A549 (cell line): ENCODE results near the gene PITX1. TPM values are rescaled to one million over a fixed set of nuclear protein-coding genes. Genes with fewer than 3 reads are reported as not detected.
"Not testable (repeated sequence)": the region's sequence is repeated elsewhere in the genome, so short reads cannot be mapped to it uniquely, and the experiment has no call there.

Source experiments
- ATAC-seq, 2 experiments: fragments of 200-7000 bp in 1 of 2; fragments of >200 bp in 1 of 2; cut with Nextera tagmentation in 1 of 2; cut with Tn5 transposase in 1 of 2; 3 replicates each; pipeline versions ENCODE4 v1.8.0 to v1.9.1; 2018 to 2020; ENCODE audit warnings: mild to moderate bottlenecking in 1 of 2, moderate library complexity in 1 of 2
- CTCF ChIA-PET: fragments of 300-600 bp; sonication (Branson Sonifier 250); formaldehyde crosslinking; extraction: SDS; loops from one replicate; lab custom pipeline; 2021; ENCODE audit warnings: antibody characterized with exemption, inconsistent platforms; lab: Yijun Ruan, JAX
- POLR2A ChIA-PET: fragments of 350-600 bp; formaldehyde crosslinking; extraction: SDS; loops from one replicate; lab custom pipeline; 2021; ENCODE audit warnings: antibody characterized with exemption, inconsistent platforms; lab: Yijun Ruan, JAX
- DNase-seq, 2 experiments: peaks; one replicate each; pipeline versions ENCODE4 v3.0.0 to v3.0.0-alpha.2; 2011 to 2016; ENCODE audit warnings: low read depth in 1 of 2, low spot score in 1 of 2
- FAIRE-seq: peaks from 2 replicates; lab custom pipeline; 2011; peaks lifted over from hg19 to GRCh38; lab: Jason Lieb, UNC
- H3K27ac ChIP-seq, 2 experiments: fragments of >200 bp; sonication (Bioruptor Twin); formaldehyde crosslinking; 3 replicates each; pipeline ENCODE4 v1.5.1; 2016 to 2017
- H3K4me1 ChIP-seq: fragments of >200 bp; sonication (Bioruptor Twin); formaldehyde crosslinking; 3 replicates; pipeline ENCODE4 v1.6.1; 2016
- H3K4me2 ChIP-seq: fragments of >200 bp; sonication (Bioruptor Twin); formaldehyde crosslinking; 3 replicates; pipeline ENCODE4 v1.6.1; 2016
- H3K4me3 ChIP-seq: fragments of >200 bp; sonication (Bioruptor Twin); formaldehyde crosslinking; 3 replicates; pipeline ENCODE4 v1.5.1; 2016
- H3K9me3 ChIP-seq: fragments of >200 bp; sonication (Bioruptor Twin); formaldehyde crosslinking; 3 replicates; pipeline ENCODE4 v1.6.1; 2016
- CBX8 ChIP-seq: fragments of 200-600 bp; sonication (generic); IDR thresholded peaks from 2 replicates; pipeline ENCODE4 v1.6.1; 2016
- CEBPB ChIP-seq, 2 experiments: fragments of >200 bp in 1 of 2; sonication (Bioruptor Twin) in 1 of 2; formaldehyde crosslinking in 1 of 2; IDR thresholded peaks; 2 replicates each; pipeline ENCODE4 v1.6.1; 2012 to 2016
- EHMT2 ChIP-seq: fragments of 200-600 bp; sonication (generic); IDR thresholded peaks from 2 replicates; pipeline ENCODE4 v1.6.1; 2016; ENCODE audit warnings: antibody characterized with exemption, low read depth, mild to moderate bottlenecking, moderate library complexity
- FOSB ChIP-seq: fragments of 250-450 bp; sonication (Bioruptor Pico); IDR thresholded peaks from 2 replicates; pipeline ENCODE4 v1.5.0; 2020; ENCODE audit warnings: mild to moderate bottlenecking, moderate library complexity
- FOXS1 ChIP-seq: fragments of 250-450 bp; sonication (Bioruptor Pico); IDR thresholded peaks from 2 replicates; pipeline ENCODE4 v1.5.0; 2020; ENCODE audit warnings: mild to moderate bottlenecking, moderate library complexity
- GATA3 ChIP-seq: IDR thresholded peaks from 2 replicates; pipeline ENCODE4 v1.6.1; 2012; ENCODE audit warnings: borderline replicate concordance
- JUN ChIP-seq, 2 experiments: fragments of >200 bp; sonication (Bioruptor Twin); formaldehyde crosslinking; IDR thresholded peaks; 2 replicates in 1 of 2; 3 replicates in 1 of 2; pipeline ENCODE4 v1.6.1; 2016 to 2017
- JUNB ChIP-seq: fragments of >200 bp; sonication (Bioruptor Twin); formaldehyde crosslinking; IDR thresholded peaks from 2 replicates; pipeline ENCODE4 v1.6.1; 2016
- KDM5A ChIP-seq: fragments of 200-600 bp; sonication (generic); IDR thresholded peaks from 2 replicates; pipeline ENCODE4 v1.6.1; 2016; ENCODE audit warnings: antibody characterized with exemption, mild to moderate bottlenecking
- NFE2L2 ChIP-seq: fragments of 150-350 bp; conservative IDR thresholded peaks from 2 replicates; pipeline ENCODE4 v1.6.1; 2014; ENCODE audit warnings: low read length
- NR3C1 ChIP-seq: fragments of >200 bp; sonication (Bioruptor Twin); formaldehyde crosslinking; IDR thresholded peaks from 3 replicates; pipeline ENCODE4 v1.6.1; 2017
- PHF8 ChIP-seq: fragments of 200-600 bp; sonication (generic); IDR thresholded peaks from 2 replicates; pipeline ENCODE4 v1.6.1; 2016; ENCODE audit warnings: low read depth, mild to moderate bottlenecking, antibody characterized with exemption, moderate library complexity, borderline replicate concordance
- POLR2A ChIP-seq: IDR thresholded peaks from 2 replicates; pipeline ENCODE4 v1.6.1; 2012; ENCODE audit warnings: mild to moderate bottlenecking, low read length
- RARB ChIP-seq: fragments of 250-450 bp; sonication (Bioruptor Pico); IDR thresholded peaks from 2 replicates; pipeline ENCODE4 v1.8.0; 2021; ENCODE audit warnings: mild to moderate bottlenecking, moderate library complexity
- RCOR1 ChIP-seq: fragments of 150-350 bp; IDR thresholded peaks from 2 replicates; pipeline ENCODE4 v1.6.1; 2014; ENCODE audit warnings: antibody characterized with exemption, low read length, low read depth
- RFX5 ChIP-seq: fragments of 450-650 bp; IDR thresholded peaks from 2 replicates; pipeline ENCODE4 v1.7.1; 2014; ENCODE audit warnings: antibody characterized with exemption, mild to moderate bottlenecking, moderate library complexity
- TP53 ChIP-seq: fragments of 250-450 bp; sonication (Bioruptor Pico); IDR thresholded peaks from 2 replicates; pipeline ENCODE4 v1.5.0; 2021; ENCODE audit warnings: mild to moderate bottlenecking, moderate library complexity
- ZC3H11A ChIP-seq: fragments of 450-650 bp; IDR thresholded peaks from 2 replicates; pipeline ENCODE4 v1.6.1; 2014; ENCODE audit warnings: antibody characterized with exemption, mild to moderate bottlenecking
- ZSCAN20 ChIP-seq: fragments of 250-450 bp; sonication (Bioruptor Pico); IDR thresholded peaks from 2 replicates; pipeline ENCODE4 v1.8.0; 2022; ENCODE audit warnings: mild to moderate bottlenecking, moderate library complexity
- WGBS: methylation state at CpG from one replicate; pipeline ENCODE4 v1.1.6; 2017; ENCODE audit errors: missing lambda C conversion rate; 5-methylcytosine and 5-hydroxymethylcytosine counted together
- polyA minus RNA-seq: library from RNA; depleted of rRNA, polyadenylated mRNA; stranded (reverse); fragments of >200 nt; gene quantifications from 2 replicates; pipeline ENCODE4 v1.2.3, GENCODE V29; 2011; rRNA and poly(A)+ RNA removed
- polyA plus RNA-seq, 4 experiments: library from polyadenylated mRNA; depleted of rRNA in 3 of 4; stranded (reverse); fragments of >200 nt; fragmentation: RNase III in 1 of 4; extraction: RNeasy Plus Mini Kit Qiagen cat#74134 plus additional on column Dnase treatment in 1 of 4; gene quantifications; 2 replicates in 3 of 4; 3 replicates in 1 of 4; pipeline ENCODE4 v1.2.3, GENCODE V29; 2011 to 2017
- TF ChIP-seq, protein P1 (sequence below): IDR thresholded peaks from 2 replicates; pipeline ENCODE4 v1.6.1; 2012
- TF ChIP-seq, protein P2 (sequence below): fragments of >200 bp; sonication (Bioruptor Twin); formaldehyde crosslinking; IDR thresholded peaks from 3 replicates; pipeline ENCODE4 v1.6.1; 2016
- TF ChIP-seq, protein P3 (sequence below): fragments of 200-600 bp; sonication (generic); IDR thresholded peaks from 2 replicates; pipeline ENCODE4 v1.6.1; 2016; ENCODE audit warnings: antibody characterized with exemption, mild to moderate bottlenecking, moderate library complexity
- TF ChIP-seq, protein P4 (sequence below): fragments of 150-350 bp; IDR thresholded peaks from 2 replicates; pipeline ENCODE4 v1.6.1; 2014; ENCODE audit warnings: low read depth, mild to moderate bottlenecking, low read length

Gene PITX1
- polyA plus RNA-seq (2011; rRNA removed) = 9.7 and 11.1 TPM in 2 replicates
- polyA plus RNA-seq (2012; cell fraction: cytosol; rRNA removed) = 25.5 and 35.0 TPM in 2 replicates
- 20.7 and 41.2 TPM in 2 replicates for polyA plus RNA-seq (2012; cell fraction: nucleus; rRNA removed)
- polyA plus RNA-seq (2017; fragmentation: RNase III; extraction: RNeasy Plus Mini Kit Qiagen cat#74134 plus additional on column Dnase treatment) = 15.8 to 17.1 TPM (median 16.7 TPM) in 3 replicates
- 3.9 and 4.9 TPM in 2 replicates for polyA minus RNA-seq

DNA sequence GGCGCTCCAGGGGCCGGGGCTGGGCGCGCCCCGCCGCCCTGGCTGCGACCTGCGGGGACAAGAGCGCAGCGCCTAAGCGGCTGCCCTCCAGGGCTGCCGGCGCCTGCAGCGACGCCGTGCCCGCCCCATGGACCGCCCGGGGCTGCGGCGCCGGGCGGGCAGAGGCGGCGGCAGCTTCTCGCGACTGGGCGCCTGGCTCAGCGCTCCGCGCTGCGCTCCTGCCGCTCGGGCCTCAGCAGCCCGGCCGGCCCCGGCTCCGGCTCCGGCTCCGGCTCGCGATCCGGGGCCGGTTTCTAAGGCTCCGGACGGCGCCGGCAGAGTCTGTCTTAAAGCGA is at the start of gene PITX1:
TSS of gene PITX1 (minus strand) at position 328 of the 335 bp plus-strand sequence. CDS start 347 bp downstream, outside the sequence.
- peak within 1 kb of the TSS; percentile 73 for H3K4me2 ChIP-seq
- no peak for DNase-seq
- ATAC-seq = peak; percentile 61 to 64; a peak in 5 of 6 replicates
- POLR2A ChIA-PET = interaction anchor here (0.9 to 1.3 kb wide), 2 partner anchors 9 to 107 kb away, joined by 3 to 4 read pairs; no protein-coding TSS in a partner anchor
- peak within 1 kb of the TSS; percentile 65 for H3K4me3 ChIP-seq
- TF ChIP-seq JUNB (no peak), POLR2A (peak; percentile 18; the same call in 1 of the 2 replicates), JUN (IDR thresholded peaks at IDR 0.05) (peak in 1 of 2 experiments; percentile 42; a peak in 1 of 5 replicates)
- CTCF ChIA-PET = interaction anchor here (0.9 to 2.0 kb wide), 5 partner anchors 9 to 304 kb away, joined by 3 to 7 read pairs (median 4); no protein-coding TSS in a partner anchor
- H3K9me3 ChIP-seq = no peaks in the 10 kb centered on the region
- WGBS = no CpG with 5 or more reads among the region's 49 CpGs
- H3K27ac ChIP-seq = peak within 1 kb of the TSS; percentile 89 to 96
- no peak for FAIRE-seq
- H3K4me1 ChIP-seq = peaks cover 13% of the 10 kb centered on the region

DNA sequence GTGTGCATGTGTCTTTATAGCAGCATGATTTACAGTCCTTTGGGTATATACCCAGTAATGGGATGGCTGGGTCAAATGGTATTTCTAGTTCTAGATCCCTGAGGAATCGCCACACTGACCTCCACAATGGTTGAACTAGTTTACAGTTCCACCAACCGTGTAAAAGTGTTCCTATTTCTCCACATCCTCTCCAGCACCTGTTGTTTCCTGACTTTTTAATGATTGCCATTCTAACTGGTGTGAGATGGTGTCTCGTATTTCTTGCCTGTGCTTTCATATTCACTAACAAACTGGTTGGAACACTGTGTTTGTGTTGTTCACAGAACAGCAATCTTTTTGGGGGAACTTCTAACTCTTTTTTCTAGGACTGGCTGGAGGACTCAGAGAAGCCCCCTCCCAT is 49.3 kb upstream of the PITX1 start:
- Histone ChIP-seq H3K4me1 (peaks cover 20% of the 10 kb centered on the region), H3K9me3 (peaks cover 25% of the 10 kb centered on the region)
- CTCF ChIA-PET, FAIRE-seq, H3K27ac ChIP-seq, H3K4me2 ChIP-seq, ATAC-seq, POLR2A ChIA-PET, DNase-seq, H3K4me3 ChIP-seq: not testable (repeated sequence)
- 50% methylated on average over 3 of the region's 3 CpGs for WGBS

DNA sequence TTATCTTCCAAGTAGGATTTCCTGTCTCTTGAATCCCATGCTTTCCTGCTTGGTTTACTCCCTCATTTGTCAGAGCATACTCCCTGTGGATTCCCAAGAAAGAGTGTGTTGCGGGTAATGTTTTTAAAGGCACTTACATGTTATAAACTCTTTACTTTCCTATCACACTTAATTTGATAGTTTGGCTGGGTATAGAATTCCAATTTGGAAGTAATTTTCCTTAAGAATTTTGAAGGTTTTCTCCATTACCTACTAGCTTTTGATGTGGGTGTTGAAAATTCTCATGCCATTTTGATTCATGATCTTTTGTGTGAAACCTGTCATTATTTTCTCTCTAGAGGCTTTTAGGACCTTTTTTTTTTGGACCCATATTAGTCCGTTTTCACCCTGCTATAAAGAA is 47.2 kb upstream of the PITX1 start:
- no peak for FAIRE-seq
- H3K4me2 ChIP-seq = no peak overlapping the region

DNA sequence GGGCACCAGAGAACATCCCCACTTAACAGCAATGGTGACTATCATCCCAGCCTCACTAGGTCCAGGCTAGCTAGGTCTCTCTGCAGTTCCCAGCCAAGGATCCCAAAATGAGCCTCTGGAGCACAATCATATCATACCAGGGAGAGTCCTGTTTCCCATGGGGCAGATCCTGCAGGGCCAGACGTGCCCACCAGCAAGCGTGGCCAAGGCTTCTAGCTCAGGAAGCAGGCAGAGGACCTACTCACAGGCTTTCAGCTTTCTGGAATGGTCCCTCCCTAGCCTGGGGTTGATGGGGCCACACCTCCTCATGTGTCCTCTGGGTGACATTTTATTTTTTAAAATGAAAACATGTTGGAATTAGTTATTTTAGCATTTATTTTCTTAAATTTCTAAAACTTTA is 45.7 kb upstream of the PITX1 start:
- Histone ChIP-seq H3K4me3 (no peak overlapping the region), H3K27ac (no peak overlapping the region), H3K4me1 (peaks cover 5% of the 10 kb centered on the region), H3K4me2 (no peak overlapping the region), H3K9me3 (peaks cover 25% of the 10 kb centered on the region)
- POLR2A ChIA-PET = no interaction called here
- DNase-seq (no peak), FAIRE-seq (no peak), ATAC-seq (no peak)
- CTCF ChIA-PET = interaction anchor here (0.7 kb wide), 1 partner anchor 10 kb away, joined by 3 read pairs; no protein-coding TSS in a partner anchor
- 84% methylated on average over 2 of the region's 2 CpGs for WGBS
- TF ChIP-seq, protein P1, sequence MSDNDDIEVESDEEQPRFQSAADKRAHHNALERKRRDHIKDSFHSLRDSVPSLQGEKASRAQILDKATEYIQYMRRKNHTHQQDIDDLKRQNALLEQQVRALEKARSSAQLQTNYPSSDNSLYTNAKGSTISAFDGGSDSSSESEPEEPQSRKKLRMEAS = no peak
- TF ChIP-seq RFX5 (no peak), CBX8 (no peak), EHMT2 (no peak), KDM5A (no peak), PHF8 (no peak), ZC3H11A (no peak), FOXS1 (no peak), JUNB (no peak), RCOR1 (no peak), FOSB (CRISPR knock-in tag) (no peak), NFE2L2 (no peak), NR3C1 (no peak), RARB (no peak)
- TF ChIP-seq, protein P2, sequence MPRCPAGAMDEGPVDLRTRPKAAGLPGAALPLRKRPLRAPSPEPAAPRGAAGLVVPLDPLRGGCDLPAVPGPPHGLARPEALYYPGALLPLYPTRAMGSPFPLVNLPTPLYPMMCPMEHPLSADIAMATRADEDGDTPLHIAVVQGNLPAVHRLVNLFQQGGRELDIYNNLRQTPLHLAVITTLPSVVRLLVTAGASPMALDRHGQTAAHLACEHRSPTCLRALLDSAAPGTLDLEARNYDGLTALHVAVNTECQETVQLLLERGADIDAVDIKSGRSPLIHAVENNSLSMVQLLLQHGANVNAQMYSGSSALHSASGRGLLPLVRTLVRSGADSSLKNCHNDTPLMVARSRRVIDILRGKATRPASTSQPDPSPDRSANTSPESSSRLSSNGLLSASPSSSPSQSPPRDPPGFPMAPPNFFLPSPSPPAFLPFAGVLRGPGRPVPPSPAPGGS = no peak
- TF ChIP-seq, protein P3, sequence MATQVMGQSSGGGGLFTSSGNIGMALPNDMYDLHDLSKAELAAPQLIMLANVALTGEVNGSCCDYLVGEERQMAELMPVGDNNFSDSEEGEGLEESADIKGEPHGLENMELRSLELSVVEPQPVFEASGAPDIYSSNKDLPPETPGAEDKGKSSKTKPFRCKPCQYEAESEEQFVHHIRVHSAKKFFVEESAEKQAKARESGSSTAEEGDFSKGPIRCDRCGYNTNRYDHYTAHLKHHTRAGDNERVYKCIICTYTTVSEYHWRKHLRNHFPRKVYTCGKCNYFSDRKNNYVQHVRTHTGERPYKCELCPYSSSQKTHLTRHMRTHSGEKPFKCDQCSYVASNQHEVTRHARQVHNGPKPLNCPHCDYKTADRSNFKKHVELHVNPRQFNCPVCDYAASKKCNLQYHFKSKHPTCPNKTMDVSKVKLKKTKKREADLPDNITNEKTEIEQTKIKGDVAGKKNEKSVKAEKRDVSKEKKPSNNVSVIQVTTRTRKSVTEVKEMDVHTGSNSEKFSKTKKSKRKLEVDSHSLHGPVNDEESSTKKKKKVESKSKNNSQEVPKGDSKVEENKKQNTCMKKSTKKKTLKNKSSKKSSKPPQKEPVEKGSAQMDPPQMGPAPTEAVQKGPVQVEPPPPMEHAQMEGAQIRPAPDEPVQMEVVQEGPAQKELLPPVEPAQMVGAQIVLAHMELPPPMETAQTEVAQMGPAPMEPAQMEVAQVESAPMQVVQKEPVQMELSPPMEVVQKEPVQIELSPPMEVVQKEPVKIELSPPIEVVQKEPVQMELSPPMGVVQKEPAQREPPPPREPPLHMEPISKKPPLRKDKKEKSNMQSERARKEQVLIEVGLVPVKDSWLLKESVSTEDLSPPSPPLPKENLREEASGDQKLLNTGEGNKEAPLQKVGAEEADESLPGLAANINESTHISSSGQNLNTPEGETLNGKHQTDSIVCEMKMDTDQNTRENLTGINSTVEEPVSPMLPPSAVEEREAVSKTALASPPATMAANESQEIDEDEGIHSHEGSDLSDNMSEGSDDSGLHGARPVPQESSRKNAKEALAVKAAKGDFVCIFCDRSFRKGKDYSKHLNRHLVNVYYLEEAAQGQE = no peak

More for the DNA sequence above, 47.2 kb upstream of the PITX1 start:
- CTCF ChIA-PET = interaction anchor here (1.1 kb wide), 1 partner anchor 9 kb away, joined by 3 read pairs; no protein-coding TSS in a partner anchor
- Histone ChIP-seq H3K4me1 (peaks cover 19% of the 10 kb centered on the region), H3K9me3 (peaks cover 25% of the 10 kb centered on the region), H3K27ac (no peak overlapping the region), H3K4me3 (no peak overlapping the region)
- no peak for ATAC-seq
- POLR2A ChIA-PET = no interaction called here
- no peak for DNase-seq
- TF ChIP-seq, protein P2 = no peak
- TF ChIP-seq FOXS1 = no peak
- TF ChIP-seq TP53 (CRISPR knock-in tag) = no peak
- TF ChIP-seq, protein P4, sequence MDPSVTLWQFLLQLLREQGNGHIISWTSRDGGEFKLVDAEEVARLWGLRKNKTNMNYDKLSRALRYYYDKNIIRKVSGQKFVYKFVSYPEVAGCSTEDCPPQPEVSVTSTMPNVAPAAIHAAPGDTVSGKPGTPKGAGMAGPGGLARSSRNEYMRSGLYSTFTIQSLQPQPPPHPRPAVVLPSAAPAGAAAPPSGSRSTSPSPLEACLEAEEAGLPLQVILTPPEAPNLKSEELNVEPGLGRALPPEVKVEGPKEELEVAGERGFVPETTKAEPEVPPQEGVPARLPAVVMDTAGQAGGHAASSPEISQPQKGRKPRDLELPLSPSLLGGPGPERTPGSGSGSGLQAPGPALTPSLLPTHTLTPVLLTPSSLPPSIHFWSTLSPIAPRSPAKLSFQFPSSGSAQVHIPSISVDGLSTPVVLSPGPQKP = no peak
- TF ChIP-seq CEBPB (IDR thresholded peaks at IDR 0.05) = no peak
- TF ChIP-seq ZSCAN20 (CRISPR knock-in tag) = no peak
- TF ChIP-seq GATA3 = no peak
- 69% methylated on average over 2 of the region's 2 CpGs for WGBS
